NCI-H2029 (cell line): ENCODE results near the gene TRIM28.

Source experiments
- DNase-seq: peaks from one replicate; lab custom pipeline; 2025; lab: John Stamatoyannopoulos, UW

Gene TRIM28

DNA sequence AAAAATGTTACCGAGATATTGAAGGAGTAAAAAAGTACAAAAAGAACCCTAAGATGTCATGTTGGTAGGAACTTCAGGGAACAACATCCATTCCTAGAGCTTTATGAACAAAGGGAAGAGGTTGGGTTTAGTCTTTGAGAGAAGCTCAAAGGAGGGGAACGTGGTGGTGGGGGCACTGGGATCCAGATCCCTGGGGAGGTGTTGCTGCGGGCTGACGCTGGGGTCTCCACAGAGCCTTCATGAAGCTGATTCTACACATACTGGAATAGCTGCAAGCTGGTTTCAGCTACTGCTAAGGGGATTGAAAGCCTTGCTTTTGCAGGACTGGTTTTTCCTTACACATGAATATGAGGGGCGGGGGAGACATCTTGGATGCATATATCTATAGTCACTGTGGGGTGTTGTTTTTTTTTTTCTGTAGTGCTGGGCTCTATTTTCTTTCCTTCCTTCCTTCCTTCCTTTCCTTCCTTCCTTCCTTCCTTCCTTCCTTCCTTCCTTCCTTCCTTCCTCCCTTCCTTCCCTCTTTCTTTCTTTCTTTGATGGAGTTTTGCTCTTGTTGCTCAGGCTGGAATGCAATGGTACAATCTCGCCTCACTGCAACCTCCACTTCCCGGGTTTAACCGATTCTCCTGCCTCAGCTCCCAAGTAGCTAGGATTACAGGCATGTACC, 35.7 kb downstream of the TRIM28 start:
- DNase-seq = no peak

DNA sequence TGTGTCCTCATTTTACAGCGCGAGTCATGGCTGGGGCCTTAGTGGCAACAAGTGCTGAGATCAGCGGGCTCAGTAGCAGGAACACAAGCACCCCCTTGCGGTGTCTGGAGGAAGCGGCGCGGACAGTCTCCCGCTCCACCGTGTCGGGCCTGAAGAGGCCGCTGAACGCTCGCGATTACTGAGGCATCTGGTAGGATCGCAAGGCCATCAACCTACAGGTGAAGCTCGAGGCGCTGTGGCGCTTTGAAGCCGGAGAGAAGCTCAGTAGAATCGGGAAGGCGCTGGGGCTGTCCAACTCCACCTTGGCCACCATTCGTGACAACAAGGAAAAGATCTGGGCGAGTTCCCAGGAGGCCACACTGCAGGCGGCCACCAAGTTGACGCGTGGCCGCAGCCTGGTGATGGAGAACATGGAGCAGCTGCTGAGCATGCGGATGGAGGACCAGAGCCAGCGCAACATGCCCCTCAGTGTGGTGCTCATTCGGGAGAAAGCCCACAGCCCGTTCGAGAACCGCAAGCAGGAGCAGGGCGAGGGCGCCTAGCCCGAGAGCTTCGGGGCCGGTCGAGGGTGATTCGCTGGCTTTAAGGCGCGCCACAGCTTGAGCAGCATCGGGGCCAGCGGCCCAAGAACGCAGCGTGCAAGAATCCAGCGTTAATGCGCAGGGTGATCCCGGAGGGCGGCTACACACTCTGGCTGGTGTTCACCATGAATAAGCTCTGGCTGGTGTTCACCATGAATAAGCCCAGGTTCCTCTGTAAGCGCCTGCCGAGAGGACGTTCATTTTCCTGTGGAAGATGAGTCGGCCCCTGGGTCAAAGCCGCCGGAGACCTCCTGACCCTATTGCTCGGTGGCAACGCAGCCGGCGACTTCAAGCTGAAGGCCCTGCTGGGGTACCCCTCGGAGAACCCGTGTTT, 37.6 kb downstream of the TRIM28 start:
- DNase-seq = no peak

DNA sequence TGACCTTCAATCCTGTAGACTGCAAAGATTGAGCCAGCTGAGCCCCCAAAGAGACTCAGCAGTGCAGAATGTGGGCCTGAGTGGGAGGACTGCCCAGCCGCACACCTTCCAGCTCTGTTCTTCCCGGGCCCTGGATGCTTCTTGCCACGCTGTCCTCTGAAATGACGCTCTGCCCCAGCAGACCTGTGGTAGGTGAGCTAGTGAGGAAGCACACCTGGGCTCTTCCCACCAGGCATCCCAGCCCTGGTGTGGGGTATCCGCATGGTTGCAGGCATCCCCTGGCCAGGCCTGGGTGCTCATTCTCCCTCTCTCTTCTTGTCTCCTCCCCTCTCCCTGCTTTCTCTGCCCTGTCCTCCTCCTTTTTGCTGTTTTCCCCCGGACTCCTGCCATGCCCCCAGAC, 39.1 kb downstream of the TRIM28 start:
- DNase-seq = no peak

DNA sequence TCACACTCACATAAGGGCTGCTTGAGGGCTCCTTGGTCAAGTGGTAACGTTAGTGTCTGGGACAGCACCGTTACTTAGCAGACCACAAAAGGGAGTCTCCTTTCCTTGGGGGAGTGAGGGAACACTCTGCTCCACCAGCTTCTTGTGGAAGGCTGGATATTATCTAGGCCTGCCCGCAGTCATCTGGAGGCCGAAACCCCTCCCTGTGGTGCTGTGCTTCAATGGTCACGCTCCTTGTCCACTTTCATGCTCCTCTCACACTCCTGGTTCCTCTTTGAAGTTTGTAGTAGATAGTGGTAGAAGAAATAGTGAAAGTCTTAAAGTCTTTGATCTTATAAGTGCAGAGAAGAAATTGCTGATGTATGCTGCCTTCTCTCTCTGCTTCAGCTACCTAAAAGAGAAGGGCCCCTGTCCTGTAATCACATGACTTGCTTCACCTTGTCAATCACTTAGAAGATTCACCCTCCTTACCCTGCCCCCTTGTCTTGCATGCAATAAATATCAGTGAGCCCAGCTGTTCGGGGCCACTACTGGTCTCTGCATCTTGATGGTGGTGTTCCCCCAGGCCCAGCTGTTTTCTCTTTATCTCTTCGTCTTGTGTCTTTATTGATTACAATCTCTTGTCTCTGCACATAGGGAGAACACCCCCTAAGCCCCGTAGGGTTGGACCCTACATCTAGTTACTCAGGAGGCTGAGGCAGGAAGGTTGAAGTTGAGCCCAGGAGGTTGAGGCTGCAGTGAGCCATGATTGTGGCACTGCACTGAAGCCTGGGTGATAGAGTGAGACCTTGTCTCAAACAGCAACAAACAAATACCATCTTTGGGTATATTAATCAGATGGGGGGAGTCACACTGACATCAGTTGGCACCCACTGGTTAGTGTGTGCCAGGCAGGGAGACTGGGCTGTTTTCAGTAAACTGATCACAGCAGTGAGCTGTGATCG, 40.9 kb downstream of the TRIM28 start:
- no peak for DNase-seq

DNA sequence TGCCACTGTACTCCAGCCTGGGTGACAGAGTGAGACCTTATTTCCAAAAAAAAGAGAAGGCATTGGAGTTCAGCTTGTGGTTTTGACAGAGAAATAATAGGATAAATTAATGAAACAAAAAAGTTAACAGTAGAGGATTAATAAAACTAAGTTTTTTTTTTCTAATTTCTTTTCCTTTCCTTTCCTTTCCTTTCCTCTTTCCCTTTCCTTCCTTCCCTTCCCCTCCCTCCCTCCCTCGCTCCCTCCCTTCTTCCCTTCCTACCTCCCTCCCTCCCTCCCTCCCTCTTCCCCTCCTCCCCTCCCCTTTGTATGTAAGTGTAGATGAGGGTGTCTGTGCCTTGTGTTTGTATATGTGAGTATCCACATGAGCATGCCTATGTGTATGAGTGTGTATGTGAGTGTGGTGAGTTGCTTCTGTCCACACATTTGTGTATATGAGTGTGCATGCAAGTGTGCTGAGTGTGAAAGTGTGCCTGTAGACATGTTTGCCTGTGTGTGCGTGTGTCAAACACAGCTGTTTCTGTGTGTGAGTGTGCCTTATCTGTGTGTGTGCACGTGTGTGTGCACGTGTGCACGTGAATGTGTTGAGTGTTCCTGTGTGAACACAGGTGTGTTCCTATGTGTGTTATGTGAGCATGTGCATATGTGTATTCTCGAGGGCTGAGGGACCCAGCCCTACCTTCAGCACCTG, 41.7 kb downstream of the TRIM28 start:
- DNase-seq = no peak

DNA sequence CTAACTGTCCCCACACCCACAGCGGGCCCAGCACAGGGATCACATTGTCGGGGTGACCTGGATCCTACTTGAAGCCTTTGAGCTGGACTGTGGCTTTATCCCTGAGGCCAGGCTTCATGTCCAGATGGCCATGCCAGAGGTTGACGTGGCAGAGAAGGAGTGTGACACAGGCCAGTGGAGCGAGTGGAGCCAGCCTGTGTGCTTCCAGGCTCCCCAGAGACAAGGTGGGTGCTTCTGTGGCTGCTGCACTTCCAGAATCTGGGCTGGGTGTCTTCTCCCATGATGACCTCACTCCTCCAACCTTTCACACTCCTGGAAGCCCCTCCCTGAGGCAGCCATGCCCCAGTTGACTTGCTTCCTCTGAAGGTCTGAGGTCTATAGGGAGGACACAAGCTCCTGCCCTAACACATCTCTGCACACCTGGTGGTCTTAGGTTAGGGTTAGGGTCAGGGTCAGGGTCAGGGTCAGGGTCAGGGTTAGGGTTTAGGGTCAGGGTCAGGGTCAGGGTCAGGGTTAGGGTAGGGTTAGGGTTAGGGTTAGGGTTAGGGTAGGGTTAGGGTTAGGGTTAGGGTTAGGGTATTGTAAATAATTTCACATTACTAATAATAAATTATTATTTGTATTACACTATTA, 42.4 kb downstream of the TRIM28 start:
- no peak for DNase-seq
